ENCODE data around the gene GSK3A.

DNA sequence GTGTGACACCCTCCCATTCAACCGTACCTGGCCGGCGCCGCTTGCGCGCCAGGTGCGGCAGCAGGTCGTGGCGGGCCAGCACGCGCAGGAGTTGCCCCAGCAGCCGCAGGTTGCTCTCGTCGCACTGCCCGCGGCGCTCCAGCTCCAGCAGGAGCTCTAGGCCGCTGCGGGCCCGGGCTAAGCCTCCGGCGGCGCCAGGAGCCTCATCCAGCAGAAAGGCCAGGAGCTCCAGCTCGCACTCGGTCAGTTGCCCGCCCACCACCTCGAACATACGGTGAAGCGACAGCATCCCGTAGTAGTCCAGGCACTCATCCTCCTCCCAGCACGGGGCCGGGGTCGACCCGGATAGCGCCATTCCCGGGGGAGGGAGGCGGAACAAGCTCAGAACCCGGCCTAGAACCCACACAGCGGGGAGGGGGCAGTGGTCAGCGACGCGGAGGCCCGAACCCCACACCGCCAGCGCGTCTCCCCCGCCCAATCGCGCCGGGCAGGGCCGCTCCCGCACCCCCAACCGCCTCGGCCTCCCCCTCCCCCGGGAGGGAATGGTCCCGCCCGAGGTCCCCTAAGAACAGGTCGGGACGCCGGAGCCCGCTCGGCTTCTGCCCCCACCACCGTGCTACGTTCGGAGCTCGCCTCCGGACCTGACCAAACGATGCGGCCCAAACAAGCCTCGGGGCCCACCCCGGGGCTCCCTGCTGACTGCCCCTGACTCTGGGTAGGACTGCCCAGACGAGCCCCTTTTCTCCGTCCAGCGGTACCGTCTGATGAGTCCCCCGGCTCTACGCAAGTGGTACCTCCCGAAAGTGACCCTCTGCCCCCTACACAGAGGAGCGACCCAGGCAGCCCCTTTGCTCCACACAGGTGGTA, 25.5 kb downstream of the GSK3A start:
- TF ChIP-seq, protein P1, sequence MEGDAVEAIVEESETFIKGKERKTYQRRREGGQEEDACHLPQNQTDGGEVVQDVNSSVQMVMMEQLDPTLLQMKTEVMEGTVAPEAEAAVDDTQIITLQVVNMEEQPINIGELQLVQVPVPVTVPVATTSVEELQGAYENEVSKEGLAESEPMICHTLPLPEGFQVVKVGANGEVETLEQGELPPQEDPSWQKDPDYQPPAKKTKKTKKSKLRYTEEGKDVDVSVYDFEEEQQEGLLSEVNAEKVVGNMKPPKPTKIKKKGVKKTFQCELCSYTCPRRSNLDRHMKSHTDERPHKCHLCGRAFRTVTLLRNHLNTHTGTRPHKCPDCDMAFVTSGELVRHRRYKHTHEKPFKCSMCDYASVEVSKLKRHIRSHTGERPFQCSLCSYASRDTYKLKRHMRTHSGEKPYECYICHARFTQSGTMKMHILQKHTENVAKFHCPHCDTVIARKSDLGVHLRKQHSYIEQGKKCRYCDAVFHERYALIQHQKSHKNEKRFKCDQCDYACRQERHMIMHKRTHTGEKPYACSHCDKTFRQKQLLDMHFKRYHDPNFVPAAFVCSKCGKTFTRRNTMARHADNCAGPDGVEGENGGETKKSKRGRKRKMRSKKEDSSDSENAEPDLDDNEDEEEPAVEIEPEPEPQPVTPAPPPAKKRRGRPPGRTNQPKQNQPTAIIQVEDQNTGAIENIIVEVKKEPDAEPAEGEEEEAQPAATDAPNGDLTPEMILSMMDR (IDR thresholded peaks at IDR 0.05; ENCODE audit: poor library complexity): no peak
- no peak for TF ChIP-seq EZH2 (IDR thresholded peaks at IDR 0.05; ENCODE audit: borderline replicate concordance)
